Peyer's patch (tissue), 4 donors: ENCODE measurements around the gene BSPRY.
"Not testable (repeated sequence)": the region's sequence is repeated elsewhere in the genome, so short reads cannot be mapped to it uniquely, and the experiment has no call there.

ENCODE experiments used
- POLR2A ChIP-seq, 2 donors: fragments of 450-650 bp; IDR thresholded peaks; one replicate each; pipeline ENCODE4 v1.5.1; 2017; ENCODE audit warnings: antibody characterized with exemption in 2 of 2, mild to moderate bottlenecking in 2 of 2, moderate library complexity in 2 of 2
- TF ChIP-seq, protein P1 (sequence below), 6 experiments: fragments of 450-650 bp in 4 of 6; fragments of 200-600 bp in 2 of 6; sonication (generic) in 1 of 6; IDR thresholded peaks; one replicate each; pipeline ENCODE4 v1.5.1; 2017 to 2019; ENCODE audit warnings: antibody characterized with exemption in 6 of 6, mild to moderate bottlenecking in 3 of 6, moderate library complexity in 1 of 6

DNA sequence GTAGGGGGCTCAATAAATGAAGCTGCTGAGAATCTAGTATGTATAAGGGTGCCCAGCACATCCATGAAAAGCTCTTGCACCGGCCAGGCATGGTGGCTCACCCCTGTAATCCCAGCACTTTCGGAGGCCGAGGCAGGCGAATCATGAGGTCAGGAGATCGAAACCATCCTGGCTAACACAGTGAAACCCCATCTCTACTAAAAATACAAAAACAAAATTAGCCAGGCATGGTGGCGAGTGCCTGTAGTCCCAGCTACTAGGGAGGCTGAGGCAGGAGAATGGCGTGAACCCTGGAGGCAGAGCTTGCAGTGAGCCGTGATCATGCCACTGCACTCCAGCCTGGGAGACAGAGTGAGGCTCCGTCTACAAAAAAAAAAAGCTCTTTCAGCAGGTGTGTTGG is 57.0 kb downstream of the BSPRY start:
- TF ChIP-seq, protein P1, sequence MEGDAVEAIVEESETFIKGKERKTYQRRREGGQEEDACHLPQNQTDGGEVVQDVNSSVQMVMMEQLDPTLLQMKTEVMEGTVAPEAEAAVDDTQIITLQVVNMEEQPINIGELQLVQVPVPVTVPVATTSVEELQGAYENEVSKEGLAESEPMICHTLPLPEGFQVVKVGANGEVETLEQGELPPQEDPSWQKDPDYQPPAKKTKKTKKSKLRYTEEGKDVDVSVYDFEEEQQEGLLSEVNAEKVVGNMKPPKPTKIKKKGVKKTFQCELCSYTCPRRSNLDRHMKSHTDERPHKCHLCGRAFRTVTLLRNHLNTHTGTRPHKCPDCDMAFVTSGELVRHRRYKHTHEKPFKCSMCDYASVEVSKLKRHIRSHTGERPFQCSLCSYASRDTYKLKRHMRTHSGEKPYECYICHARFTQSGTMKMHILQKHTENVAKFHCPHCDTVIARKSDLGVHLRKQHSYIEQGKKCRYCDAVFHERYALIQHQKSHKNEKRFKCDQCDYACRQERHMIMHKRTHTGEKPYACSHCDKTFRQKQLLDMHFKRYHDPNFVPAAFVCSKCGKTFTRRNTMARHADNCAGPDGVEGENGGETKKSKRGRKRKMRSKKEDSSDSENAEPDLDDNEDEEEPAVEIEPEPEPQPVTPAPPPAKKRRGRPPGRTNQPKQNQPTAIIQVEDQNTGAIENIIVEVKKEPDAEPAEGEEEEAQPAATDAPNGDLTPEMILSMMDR (IDR thresholded peaks at IDR 0.05), result not testable (repeated sequence)
- not testable (repeated sequence) for TF ChIP-seq POLR2A (IDR thresholded peaks at IDR 0.05)
